ENCODE data around the gene GLI3.

The GLI3 gene

GRCh38 chr7:42143711-42144600, 93.1 kb downstream of the GLI3 start:
- no peak for DNase-seq (ENCODE audit: low read depth)

GRCh38 chr7:42142089-42142488, 94.9 kb downstream of the GLI3 start:
- DNase-seq (ENCODE audit: low read depth), result no peak

- DNase-seq (ENCODE audit: low read depth), result no peak
These were observed 97.3 kb downstream of the GLI3 start for GRCh38 chr7:42139751-42140150.

- no peak for DNase-seq (ENCODE audit: low read depth)
These were observed 98.3 kb downstream of the GLI3 start for GRCh38 chr7:42138691-42139090.

- no peak for DNase-seq (ENCODE audit: low read depth)
These were observed 99.1 kb downstream of the GLI3 start for GRCh38 chr7:42137941-42138340.

GRCh38 chr7:42137431-42137830, 99.6 kb downstream of the GLI3 start:
- DNase-seq (ENCODE audit: low read depth), result no peak

- DNase-seq (ENCODE audit: low read depth), result no peak
These were observed 101.3 kb downstream of the GLI3 start for GRCh38 chr7:42135728-42136127.

GRCh38 chr7:42134276-42134876, 102.6 kb downstream of the GLI3 start:
- DNase-seq (ENCODE audit: low read depth), result no peak

- DNase-seq (ENCODE audit: low read depth), result no peak
These were observed 103.7 kb downstream of the GLI3 start for GRCh38 chr7:42133321-42133720.

- no peak for DNase-seq (ENCODE audit: low read depth)
These were observed 108.3 kb downstream of the GLI3 start for GRCh38 chr7:42128703-42129102.

- no peak for DNase-seq (ENCODE audit: low read depth)
These were observed 109.8 kb downstream of the GLI3 start for GRCh38 chr7:42127232-42127622.

- no peak for DNase-seq (ENCODE audit: low read depth)
These were observed 110.4 kb downstream of the GLI3 start for GRCh38 chr7:42126475-42127231.

- DNase-seq (ENCODE audit: low read depth), result no peak
These were observed 111.7 kb downstream of the GLI3 start for GRCh38 chr7:42125321-42125720.

GRCh38 chr7:42123716-42124115, 113.3 kb downstream of the GLI3 start:
- no peak for DNase-seq (ENCODE audit: low read depth)

GRCh38 chr7:42120191-42120590, 116.8 kb downstream of the GLI3 start:
- no peak for DNase-seq (ENCODE audit: low read depth)

GRCh38 chr7:42117201-42117600, 119.8 kb downstream of the GLI3 start:
- DNase-seq (ENCODE audit: low read depth), result no peak

- DNase-seq (ENCODE audit: low read depth), result no peak
These were observed 121.2 kb downstream of the GLI3 start for GRCh38 chr7:42115795-42116194.

GRCh38 chr7:42110333-42110732, 126.7 kb downstream of the GLI3 start:
- DNase-seq (ENCODE audit: low read depth), result no peak

GRCh38 chr7:42108803-42109528, 128.0 kb downstream of the GLI3 start:
- no peak for DNase-seq (ENCODE audit: low read depth)

- no peak for DNase-seq (ENCODE audit: low read depth)
These were observed 129.3 kb downstream of the GLI3 start for GRCh38 chr7:42107484-42108240.

GRCh38 chr7:42106562-42106961, 130.4 kb downstream of the GLI3 start:
- no peak for DNase-seq (ENCODE audit: low read depth)

Measured in stimulated activated CD8-positive, alpha-beta memory T cell treated with anti-CD3 and anti-CD28 coated beads, Interleukin-12 subunit alpha, Interleukin-12 subunit beta, amount 100 ng/mL, for 4 hours (primary cell).